Hepatocyte (in vitro differentiated cells): ENCODE results near the gene OSBPL10. TPM values are rescaled to one million over a fixed set of nuclear protein-coding genes. Genes with fewer than 3 reads are reported as not detected.

Experiments used
- DNase-seq: peaks from one replicate; pipeline ENCODE4 v3.0.0-alpha.2; 2016; ENCODE audit warnings: low spot score
- H2AFZ ChIP-seq: fragments of 200-600 bp; sonication (generic); 2 replicates; pipeline ENCODE4 v1.6.0; 2016; ENCODE audit warnings: antibody characterized with exemption, mild to moderate bottlenecking
- H3K27ac ChIP-seq: fragments of 200-600 bp; sonication (generic); 2 replicates; pipeline ENCODE4 v1.5.1; 2016; ENCODE audit warnings: mild to moderate bottlenecking
- H3K27me3 ChIP-seq: fragments of 200-600 bp; sonication (generic); 2 replicates; pipeline ENCODE4 v1.6.1; 2016
- H3K36me3 ChIP-seq: fragments of 200-600 bp; sonication (generic); replicated peaks from 2 replicates; pipeline ENCODE4 v1.5.1; 2016; ENCODE audit warnings: low read depth; ENCODE audit not compliant: insufficient read depth
- H3K4me1 ChIP-seq: fragments of 200-600 bp; sonication (generic); 2 replicates; pipeline ENCODE4 v1.5.1; 2016; ENCODE audit warnings: mild to moderate bottlenecking, moderate library complexity; ENCODE audit not compliant: insufficient read depth
- H3K4me2 ChIP-seq: fragments of 200-600 bp; sonication (generic); 2 replicates; pipeline ENCODE4 v1.6.0; 2016
- H3K4me3 ChIP-seq: fragments of 200-600 bp; sonication (generic); 2 replicates; pipeline ENCODE4 v1.5.1; 2016; ENCODE audit warnings: mild to moderate bottlenecking
- H3K79me2 ChIP-seq: fragments of 200-600 bp; sonication (generic); 2 replicates; pipeline ENCODE4 v1.6.0; 2017; ENCODE audit warnings: mild to moderate bottlenecking
- H3K9me2 ChIP-seq: fragments of 200-600 bp; sonication (generic); replicated peaks from 2 replicates; pipeline ENCODE4 v1.6.0; 2017; ENCODE audit warnings: mild to moderate bottlenecking; ENCODE audit not compliant: insufficient read depth
- H3K9me3 ChIP-seq: fragments of 200-600 bp; sonication (generic); 2 replicates; pipeline ENCODE4 v1.5.1; 2016; ENCODE audit warnings: low read depth, mild to moderate bottlenecking
- H4K20me1 ChIP-seq: fragments of 200-600 bp; sonication (generic); 2 replicates; pipeline ENCODE4 v1.6.0; 2016; ENCODE audit warnings: mild to moderate bottlenecking; ENCODE audit not compliant: insufficient read depth, poor library complexity, severe bottlenecking
- EZH2 ChIP-seq: fragments of 200-600 bp; sonication (generic); IDR thresholded peaks from 2 replicates; pipeline ENCODE4 v1.6.1; 2016; ENCODE audit warnings: antibody characterized with exemption, mild to moderate bottlenecking, borderline replicate concordance
- EZH2phosphoT487 ChIP-seq: fragments of 200-600 bp; sonication (generic); IDR thresholded peaks from one replicate; pipeline ENCODE4 v1.6.1; 2018; ENCODE audit warnings: antibody characterized with exemption, mild to moderate bottlenecking, low read depth, moderate library complexity; ENCODE audit not compliant: unreplicated experiment, severe bottlenecking
- WGBS: methylation state at CpG from one replicate; pipeline ENCODE4 v1.1.6; 2016; ENCODE audit warnings: low lambda C conversion rate; ENCODE audit errors: missing lambda C conversion rate; 5-methylcytosine and 5-hydroxymethylcytosine counted together
- polyA plus RNA-seq: library from polyadenylated mRNA; unstranded; fragments of >200 nt; fragmentation: Nextera tagmentation; extraction: Ambion mirVana; gene quantifications from 2 replicates; pipeline ENCODE4 v1.2.1, GENCODE V29; 2016
- total RNA-seq: library from RNA; depleted of rRNA; stranded (reverse); fragments of >200 nt; gene quantifications from 2 replicates; pipeline ENCODE4 v1.2.3, GENCODE V29; 2014
- TF ChIP-seq, protein P1 (sequence below): fragments of 200-600 bp; sonication (generic); IDR thresholded peaks from 2 replicates; pipeline ENCODE4 v1.5.1; 2016; ENCODE audit warnings: antibody characterized with exemption, mild to moderate bottlenecking; ENCODE audit not compliant: poor library complexity

OSBPL10 gene
- total and polyA plus RNA-seq, 2 experiments from 2014 or later = 18.2 to 32.8 TPM

DNA sequence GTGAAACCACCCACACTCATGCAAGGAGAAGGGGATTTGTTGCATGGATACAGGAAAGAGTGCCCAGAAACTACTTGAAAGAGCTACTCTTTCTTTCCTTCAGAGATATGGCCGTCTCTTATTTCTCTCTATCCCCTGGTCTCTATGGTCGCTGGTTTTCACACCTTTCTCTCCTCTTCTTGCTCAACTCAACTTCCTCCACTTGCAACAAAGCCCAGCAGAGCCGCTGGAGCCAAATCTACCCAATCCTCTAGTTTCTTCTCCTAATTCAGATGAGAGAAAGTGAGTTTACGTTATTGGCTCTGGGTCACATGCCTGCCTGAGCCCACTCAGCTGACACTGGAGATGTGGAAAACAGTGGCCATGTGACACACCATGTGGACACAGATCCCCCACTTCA, 215.2 kb downstream of the OSBPL10 start:
- TF ChIP-seq, protein P1, sequence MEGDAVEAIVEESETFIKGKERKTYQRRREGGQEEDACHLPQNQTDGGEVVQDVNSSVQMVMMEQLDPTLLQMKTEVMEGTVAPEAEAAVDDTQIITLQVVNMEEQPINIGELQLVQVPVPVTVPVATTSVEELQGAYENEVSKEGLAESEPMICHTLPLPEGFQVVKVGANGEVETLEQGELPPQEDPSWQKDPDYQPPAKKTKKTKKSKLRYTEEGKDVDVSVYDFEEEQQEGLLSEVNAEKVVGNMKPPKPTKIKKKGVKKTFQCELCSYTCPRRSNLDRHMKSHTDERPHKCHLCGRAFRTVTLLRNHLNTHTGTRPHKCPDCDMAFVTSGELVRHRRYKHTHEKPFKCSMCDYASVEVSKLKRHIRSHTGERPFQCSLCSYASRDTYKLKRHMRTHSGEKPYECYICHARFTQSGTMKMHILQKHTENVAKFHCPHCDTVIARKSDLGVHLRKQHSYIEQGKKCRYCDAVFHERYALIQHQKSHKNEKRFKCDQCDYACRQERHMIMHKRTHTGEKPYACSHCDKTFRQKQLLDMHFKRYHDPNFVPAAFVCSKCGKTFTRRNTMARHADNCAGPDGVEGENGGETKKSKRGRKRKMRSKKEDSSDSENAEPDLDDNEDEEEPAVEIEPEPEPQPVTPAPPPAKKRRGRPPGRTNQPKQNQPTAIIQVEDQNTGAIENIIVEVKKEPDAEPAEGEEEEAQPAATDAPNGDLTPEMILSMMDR = no peak
- no peak for TF ChIP-seq EZH2
- no peak for TF ChIP-seq EZH2phosphoT487
- H3K4me3 ChIP-seq = no peak overlapping the region
- H3K27ac ChIP-seq = no peak overlapping the region
- no peaks in the 10 kb centered on the region for H4K20me1 ChIP-seq
- DNase-seq = no peak
- H3K36me3 ChIP-seq = no peaks in the 10 kb centered on the region
- no peak overlapping the region for H3K4me2 ChIP-seq
- no peaks in the 10 kb centered on the region for H3K9me2 ChIP-seq
- peaks cover 4% of the 10 kb centered on the region for H3K79me2 ChIP-seq
- no peaks in the 10 kb centered on the region for H3K27me3 ChIP-seq
- no peak overlapping the region for H2AFZ ChIP-seq
- WGBS = 84% methylated on average over 4 of the region's 4 CpGs
- peaks cover 3% of the 10 kb centered on the region for H3K4me1 ChIP-seq
- no peaks in the 10 kb centered on the region for H3K9me3 ChIP-seq

DNA sequence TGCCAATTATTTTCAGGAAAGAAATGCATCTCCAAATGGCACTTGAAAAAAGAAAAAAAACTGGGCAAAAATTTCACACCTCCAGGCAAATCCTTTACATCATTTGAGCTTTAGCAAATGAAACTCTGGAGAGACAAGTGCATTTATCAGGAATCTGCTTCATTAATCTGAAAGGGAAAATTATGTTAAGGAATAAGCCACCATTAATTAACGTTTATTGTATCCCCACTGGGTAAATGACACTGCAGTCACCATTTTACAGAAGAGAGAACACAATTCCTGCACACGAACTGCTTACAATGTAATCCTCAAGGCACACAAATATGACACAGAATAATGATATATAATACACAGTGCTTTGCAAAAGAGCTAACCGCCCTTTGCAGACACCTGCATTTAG, 217.3 kb downstream of the OSBPL10 start:
- Histone ChIP-seq H3K4me1 (peaks cover 6% of the 10 kb centered on the region), H3K79me2 (no peaks in the 10 kb centered on the region), H3K9me3 (no peaks in the 10 kb centered on the region), H3K36me3 (no peaks in the 10 kb centered on the region), H3K27ac (no peak overlapping the region), H3K4me3 (no peak overlapping the region), H3K4me2 (no peak overlapping the region), H4K20me1 (no peaks in the 10 kb centered on the region), H3K9me2 (no peaks in the 10 kb centered on the region), H2AFZ (no peak overlapping the region), H3K27me3 (no peaks in the 10 kb centered on the region)
- TF ChIP-seq EZH2phosphoT487 (no peak), EZH2 (no peak)
- TF ChIP-seq, protein P1 = no peak
- DNase-seq = no peak
- 83% methylated on average over 3 of the region's 3 CpGs for WGBS

DNA sequence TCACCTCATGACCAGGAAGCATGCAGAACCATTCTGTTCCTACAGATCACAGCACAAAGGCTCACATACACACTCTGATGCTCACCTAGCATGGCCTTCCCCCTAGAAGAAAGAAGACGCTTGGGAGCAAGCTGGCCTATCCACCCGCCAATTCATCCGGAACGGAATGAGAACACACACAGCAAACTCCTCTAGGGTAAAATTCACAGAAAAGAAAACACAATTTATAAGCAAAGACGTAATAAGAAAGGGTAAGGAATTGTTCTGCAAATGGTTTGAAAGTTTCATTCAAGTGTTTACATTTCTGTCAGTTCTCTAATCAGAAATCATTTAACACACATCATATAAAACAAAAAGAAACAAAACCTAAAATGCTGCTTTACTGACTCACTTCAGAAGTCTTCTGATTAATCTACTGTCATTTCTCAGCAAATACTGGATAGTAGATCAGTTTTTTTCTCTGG, 218.1 kb downstream of the OSBPL10 start:
- H3K36me3 ChIP-seq = no peaks in the 10 kb centered on the region
- H3K27ac ChIP-seq = no peak overlapping the region
- H3K4me1 ChIP-seq = peaks cover 6% of the 10 kb centered on the region
- H3K9me2 ChIP-seq = no peaks in the 10 kb centered on the region
- 56% methylated on average over 5 of the region's 5 CpGs for WGBS
- no peak overlapping the region for H3K4me3 ChIP-seq
- no peak overlapping the region for H2AFZ ChIP-seq
- no peaks in the 10 kb centered on the region for H3K27me3 ChIP-seq
- no peaks in the 10 kb centered on the region for H3K79me2 ChIP-seq
- no peak for DNase-seq
- H3K9me3 ChIP-seq = no peaks in the 10 kb centered on the region
- TF ChIP-seq EZH2phosphoT487 = no peak
- TF ChIP-seq EZH2 = no peak
- TF ChIP-seq, protein P1 = no peak
- H4K20me1 ChIP-seq = no peaks in the 10 kb centered on the region
- peak overlapping the region; percentile 8 for H3K4me2 ChIP-seq
